Activated naive CD4-positive, alpha-beta T cell treated with Interleukin-2 at 50 U/mL for 16 hours (primary cell): ENCODE results near the gene KRTAP5-6.
A peak's percentile ranks its signal among the peaks of the same experiment; 100 is the strongest.

ENCODE experiments used
- DNase-seq: peaks from one replicate; pipeline ENCODE4 v3.0.0-alpha.2; 2020

Gene KRTAP5-6

GRCh38 chr11:1734641-1735081 lies 37.7 kb downstream of the KRTAP5-6 start:
- DNase-seq, result no peak

GRCh38 chr11:1735271-1735670 lies 38.3 kb downstream of the KRTAP5-6 start:
- no peak for DNase-seq

GRCh38 chr11:1736447-1736992 lies 39.5 kb downstream of the KRTAP5-6 start:
- DNase-seq, result no peak

- DNase-seq, result no peak
Observed at GRCh38 chr11:1737080-1737757, 40.2 kb downstream of the KRTAP5-6 start.

GRCh38 chr11:1738380-1738779 lies 41.4 kb downstream of the KRTAP5-6 start:
- DNase-seq, result no peak

- no peak for DNase-seq
Observed at GRCh38 chr11:1739576-1739975, 42.6 kb downstream of the KRTAP5-6 start.

GRCh38 chr11:1740786-1741530 lies 44.0 kb downstream of the KRTAP5-6 start:
- DNase-seq, result no peak

- no peak for DNase-seq
Observed at GRCh38 chr11:1741741-1742140, 44.7 kb downstream of the KRTAP5-6 start.

GRCh38 chr11:1742371-1742770 lies 45.4 kb downstream of the KRTAP5-6 start:
- DNase-seq, result no peak

GRCh38 chr11:1742869-1743584 lies 46.0 kb downstream of the KRTAP5-6 start:
- no peak for DNase-seq

- peak; percentile 1 for DNase-seq
Observed at GRCh38 chr11:1743585-1744136, 46.7 kb downstream of the KRTAP5-6 start.

GRCh38 chr11:1744137-1744886 lies 47.3 kb downstream of the KRTAP5-6 start:
- DNase-seq, result peak; percentile 1

GRCh38 chr11:1744891-1745700 lies 48.1 kb downstream of the KRTAP5-6 start:
- DNase-seq, result no peak

- DNase-seq, result no peak
Observed at GRCh38 chr11:1745701-1746320, 48.8 kb downstream of the KRTAP5-6 start.

GRCh38 chr11:1746511-1746931 lies 49.5 kb downstream of the KRTAP5-6 start:
- no peak for DNase-seq

GRCh38 chr11:1746956-1747752 lies 50.2 kb downstream of the KRTAP5-6 start:
- no peak for DNase-seq
